NCI-H1048 (cell line): ENCODE measurements around the gene SLC22A31.

Experiments
- DNase-seq: peaks from one replicate; lab custom pipeline; 2025; lab: John Stamatoyannopoulos, UW

SLC22A31 gene

GRCh38 chr16:89216315-89217137, 16.2 kb upstream of the SLC22A31 start:
- no peak for DNase-seq

GRCh38 chr16:89210904-89211515, 10.7 kb upstream of the SLC22A31 start:
- no peak for DNase-seq

- DNase-seq = no peak
Observed at GRCh38 chr16:89210165-89210903, 10.0 kb upstream of the SLC22A31 start.

GRCh38 chr16:89209522-89210044, 9.2 kb upstream of the SLC22A31 start:
- DNase-seq = no peak

DNA sequence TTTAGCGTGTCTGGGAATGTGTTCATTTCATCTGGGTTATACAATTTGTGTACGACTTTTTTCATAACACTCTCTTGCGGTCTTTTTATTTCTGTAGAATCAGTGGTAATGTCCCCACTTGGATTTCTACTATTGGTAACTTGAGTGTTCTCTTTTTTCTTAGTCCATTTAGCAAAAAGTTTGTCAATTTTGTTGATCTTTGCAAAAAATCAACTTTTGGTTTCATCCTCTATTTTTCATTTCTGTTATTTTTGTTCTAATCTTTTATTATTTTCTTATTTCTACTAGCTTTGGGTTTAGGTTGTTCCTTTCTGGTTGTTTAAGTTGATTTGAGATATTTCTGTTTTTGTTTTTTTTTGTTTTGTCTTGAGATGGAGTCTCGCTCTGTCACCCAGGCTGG, 7.7 kb upstream of the SLC22A31 start:
- DNase-seq = no peak

- no peak for DNase-seq
Observed at GRCh38 chr16:89202422-89203215, 2.3 kb upstream of the SLC22A31 start.

DNA sequence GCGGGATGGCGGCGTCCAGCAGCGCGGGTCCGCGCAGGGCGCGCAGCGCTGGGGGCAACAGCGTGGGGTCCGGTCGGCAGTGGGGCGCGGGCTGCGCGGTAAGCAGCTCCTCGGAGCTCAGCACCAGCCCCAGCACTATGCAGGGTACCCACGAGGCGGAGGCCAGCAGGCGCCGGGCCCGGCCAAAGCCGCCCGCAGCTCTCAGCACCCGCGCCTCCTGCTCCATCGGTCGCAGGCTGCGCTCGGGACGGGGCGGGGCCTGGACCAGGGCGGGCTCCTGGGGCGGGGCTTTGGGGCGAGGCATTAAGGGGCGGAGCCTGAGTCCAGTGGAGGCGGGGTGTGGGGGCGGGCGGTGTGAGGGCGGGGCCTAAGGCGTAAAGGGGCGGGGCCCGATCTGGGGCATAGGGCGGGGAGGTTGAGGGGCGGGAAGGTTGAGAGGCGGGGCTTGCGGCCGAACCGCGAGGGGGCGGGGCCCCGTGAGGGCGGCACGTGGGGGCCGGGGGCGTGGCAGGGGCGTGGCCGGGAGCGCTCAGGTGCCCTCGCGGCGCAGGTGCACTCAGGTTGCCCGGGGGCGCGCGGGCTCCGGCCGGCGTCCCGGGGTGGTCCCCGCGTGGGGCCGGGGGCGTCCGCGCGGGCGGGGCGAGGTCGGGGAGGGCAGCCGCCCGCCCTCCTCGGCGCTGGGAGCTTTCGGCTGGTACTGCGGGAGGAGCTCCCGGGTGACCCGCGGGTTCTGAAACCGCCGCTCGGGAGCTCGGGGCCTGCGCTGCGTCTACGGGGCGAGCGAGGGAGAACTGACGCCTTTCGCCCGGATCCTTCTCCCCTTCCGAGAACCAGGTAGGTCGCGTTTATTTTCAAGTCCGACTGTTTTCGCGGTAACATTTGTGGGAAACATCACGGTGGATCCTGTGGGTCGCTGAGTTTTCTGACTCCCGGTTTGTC, 1.4 kb upstream of the SLC22A31 start:
- peak; percentile 54 for DNase-seq

GRCh38 chr16:89200850-89201411, 594 bp upstream of the SLC22A31 start:
- no peak for DNase-seq

- DNase-seq = no peak
Observed at GRCh38 chr16:89199241-89200123, 855 bp downstream of the SLC22A31 start.

DNA sequence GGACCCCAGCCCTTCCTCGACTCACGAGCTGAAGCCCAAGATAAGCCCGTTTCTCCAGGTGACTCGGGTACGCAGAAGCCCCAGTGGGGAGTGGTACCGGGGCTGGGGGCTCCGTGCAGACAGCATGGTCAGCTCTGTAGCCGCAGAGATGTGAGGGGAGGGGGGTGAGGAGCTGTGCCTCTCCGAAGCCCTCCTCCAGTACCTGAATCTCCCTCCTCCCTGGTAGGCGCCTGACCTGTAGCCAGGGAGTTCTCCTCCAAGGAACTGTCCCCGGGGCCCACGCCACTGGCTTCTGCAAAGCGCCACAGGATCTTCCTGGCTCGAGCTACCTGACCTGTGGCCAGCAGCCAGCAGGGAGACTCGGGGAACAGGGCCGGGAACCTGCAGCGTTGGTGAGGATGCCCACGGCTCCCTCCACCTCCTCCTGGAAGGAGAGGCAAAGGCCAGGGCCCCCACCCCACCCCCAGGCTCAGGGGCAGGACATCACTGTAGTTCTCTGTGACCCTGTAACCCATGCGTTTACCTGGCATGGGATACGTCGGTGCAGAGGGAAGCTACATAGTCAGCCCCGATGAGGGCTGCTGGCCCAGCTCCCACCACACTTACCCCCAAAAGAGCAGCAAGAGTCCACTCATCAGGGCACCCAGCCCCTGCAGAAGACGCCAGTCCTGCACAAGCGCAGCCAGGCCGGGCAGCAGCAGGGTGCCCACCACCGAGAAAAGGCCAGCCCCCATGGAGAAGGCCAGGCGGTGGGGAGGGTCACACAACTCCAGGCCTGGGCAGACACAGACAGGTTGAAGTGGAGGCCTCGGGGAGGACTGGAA, 1.7 kb downstream of the SLC22A31 start:
- DNase-seq = no peak

DNA sequence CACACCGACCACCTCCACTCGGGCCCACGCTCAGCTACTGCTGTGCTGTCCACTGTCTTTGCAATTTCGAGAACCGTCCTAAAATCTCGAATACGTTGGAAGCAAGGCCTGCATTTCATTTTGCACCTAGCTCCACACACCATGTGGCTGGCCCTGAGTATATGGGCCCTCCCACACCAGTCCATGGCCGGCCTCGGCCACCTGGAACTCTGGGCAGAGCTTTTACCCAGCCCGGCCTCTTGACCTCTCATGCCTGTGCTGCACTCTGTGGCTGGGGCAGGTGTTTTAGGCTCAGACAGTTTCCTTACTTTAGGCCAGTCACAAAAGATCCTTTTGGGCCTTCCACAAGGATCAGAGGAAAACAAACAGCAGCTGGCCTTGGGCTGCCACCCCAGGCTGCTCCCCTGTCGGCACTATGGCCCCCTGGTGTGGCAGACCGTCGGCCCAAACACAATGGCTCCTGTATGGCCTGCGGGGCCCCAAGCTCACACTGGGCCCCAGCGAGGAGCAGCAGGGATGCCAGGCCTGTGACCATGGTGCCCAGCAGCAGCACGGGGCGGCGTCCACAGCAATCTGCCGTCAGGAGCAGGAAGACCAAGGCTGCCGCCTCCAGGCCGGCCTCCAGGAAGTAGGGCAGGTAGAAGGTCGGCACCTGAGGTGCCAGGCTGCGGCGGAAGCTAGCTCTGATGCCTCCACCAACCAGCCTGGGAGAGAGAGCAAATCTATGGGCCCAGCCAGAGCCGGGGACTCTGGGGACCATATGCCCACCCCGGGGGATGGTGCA, 2.5 kb downstream of the SLC22A31 start:
- DNase-seq = no peak

GRCh38 chr16:89197033-89197632, 3.2 kb downstream of the SLC22A31 start:
- DNase-seq = no peak

- DNase-seq = no peak
Observed at GRCh38 chr16:89195521-89196171, 4.7 kb downstream of the SLC22A31 start.

DNA sequence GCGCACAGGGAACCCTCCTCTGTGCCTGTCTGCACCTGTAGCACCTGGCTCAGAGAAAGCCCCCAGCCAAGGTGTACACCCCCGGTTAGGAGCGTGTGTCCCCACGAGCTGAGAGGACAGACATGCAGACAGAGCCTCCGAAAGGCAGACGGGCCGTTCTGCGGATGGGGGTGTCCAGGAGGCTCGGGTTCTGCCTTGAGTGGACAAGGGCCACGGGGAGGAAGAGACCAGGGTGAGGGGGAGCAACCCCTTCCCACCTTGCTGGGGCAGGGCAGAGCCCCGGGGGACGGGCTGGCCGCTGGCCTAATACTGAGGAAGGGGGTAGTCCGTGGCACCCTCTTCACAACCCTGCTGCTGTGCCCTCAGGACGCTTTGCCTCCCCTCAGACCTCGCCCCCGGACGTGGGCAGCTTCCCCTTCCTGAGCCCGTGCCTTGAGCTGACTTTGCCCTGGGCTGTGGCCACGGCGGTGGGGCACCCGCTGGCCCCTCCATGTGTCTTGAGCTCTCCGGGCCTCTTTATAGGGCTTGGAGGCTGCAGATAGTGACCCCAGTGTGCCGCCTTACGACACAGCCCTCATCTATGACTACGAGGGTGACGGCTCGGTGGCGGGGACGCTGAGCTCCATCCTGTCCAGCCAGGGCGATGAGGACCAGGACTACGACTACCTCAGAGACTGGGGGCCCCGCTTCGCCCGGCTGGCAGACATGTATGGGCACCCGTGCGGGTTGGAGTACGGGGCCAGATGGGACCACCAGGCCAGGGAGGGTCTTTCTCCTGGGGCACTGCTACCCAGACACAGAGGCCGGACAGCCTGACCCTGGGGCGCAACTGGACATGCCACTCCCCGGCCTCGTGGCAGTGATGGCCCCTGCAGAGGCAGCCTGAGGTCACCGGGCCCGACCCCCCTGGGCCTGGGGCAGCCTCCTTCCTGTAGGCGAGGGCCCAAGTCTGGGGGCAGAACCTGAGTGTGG, 5.7 kb downstream of the SLC22A31 start:
- DNase-seq = no peak

- no peak for DNase-seq
Observed at GRCh38 chr16:89193576-89194293, 6.6 kb downstream of the SLC22A31 start.
